SK-N-MC (cell line): ENCODE data around the gene FBP2.

Experiments used
- EZH2 ChIP-seq: fragments of 200-600 bp; sonication (generic); IDR thresholded peaks from one replicate; pipeline ENCODE4 v1.6.1; 2017; ENCODE audit warnings: antibody characterized with exemption
- FOXP2 ChIP-seq: optimal IDR thresholded peaks from 2 replicates; pipeline ENCODE3; 2011; ENCODE audit warnings: mild to moderate bottlenecking, moderate library complexity; ENCODE audit not compliant: insufficient read depth; ENCODE audit errors: extremely low read length, control extremely low read depth
- POLR2AphosphoS5 ChIP-seq: IDR thresholded peaks from 2 replicates; pipeline ENCODE4 v1.6.1; 2012; ENCODE audit warnings: mild to moderate bottlenecking, low read depth, low read length, borderline replicate concordance

DNA sequence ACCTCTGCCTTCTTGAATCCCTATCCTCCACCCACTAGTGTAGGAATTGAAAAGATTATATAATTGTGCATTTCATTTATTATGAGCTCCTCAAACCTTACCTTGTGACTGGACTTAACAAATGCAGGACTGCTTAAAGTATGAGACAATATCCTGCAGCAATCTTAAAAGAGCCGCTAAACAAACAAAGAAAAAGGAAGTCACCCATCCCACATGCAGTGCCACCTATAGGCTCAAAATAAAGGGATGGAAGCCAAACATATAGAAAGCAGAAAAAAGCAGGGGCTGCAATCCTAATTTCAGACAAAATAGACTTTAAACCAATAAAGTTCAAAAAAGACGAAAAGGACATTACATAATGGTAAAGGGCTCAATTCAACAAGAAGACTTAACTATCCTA is 30.1 kb downstream of the FBP2 start:
- TF ChIP-seq POLR2AphosphoS5 = no peak
- TF ChIP-seq EZH2 = no peak
- no peak for TF ChIP-seq FOXP2
